CD4-positive, alpha-beta T cell treated with Interferon alpha-2 for 1 hour (primary cell): ENCODE data around the gene DGAT2.

Experiments used
- DNase-seq, 2 donors: peaks; one replicate each; pipeline ENCODE4 v3.0.0-alpha.2; 2020 to 2022

Gene DGAT2

GRCh38 chr11:75781831-75782230, 13.3 kb downstream of the DGAT2 start:
- no peak for DNase-seq

GRCh38 chr11:75782540-75783263, 14.1 kb downstream of the DGAT2 start:
- DNase-seq: no peak

- no peak for DNase-seq
Observed at GRCh38 chr11:75783416-75784084, 15.0 kb downstream of the DGAT2 start.

- no peak for DNase-seq
Observed at GRCh38 chr11:75784085-75784478, 15.5 kb downstream of the DGAT2 start.

- DNase-seq: no peak
Observed at GRCh38 chr11:75784506-75784905, 15.9 kb downstream of the DGAT2 start.

- DNase-seq: no peak
Observed at GRCh38 chr11:75785187-75785586, 16.6 kb downstream of the DGAT2 start.

GRCh38 chr11:75786101-75786736, 17.6 kb downstream of the DGAT2 start:
- no peak for DNase-seq

GRCh38 chr11:75789521-75789920, 20.9 kb downstream of the DGAT2 start:
- no peak for DNase-seq

GRCh38 chr11:75790986-75791385, 22.4 kb downstream of the DGAT2 start:
- no peak for DNase-seq

GRCh38 chr11:75792127-75792731, 23.7 kb downstream of the DGAT2 start:
- no peak for DNase-seq

- DNase-seq: no peak
Observed at GRCh38 chr11:75792997-75793800, 24.6 kb downstream of the DGAT2 start.

- no peak for DNase-seq
Observed at GRCh38 chr11:75793966-75794365, 25.4 kb downstream of the DGAT2 start.

GRCh38 chr11:75795276-75796090, 26.9 kb downstream of the DGAT2 start:
- no peak for DNase-seq

- no peak for DNase-seq
Observed at GRCh38 chr11:75796091-75796435, 27.5 kb downstream of the DGAT2 start.

GRCh38 chr11:75797116-75797515, 28.5 kb downstream of the DGAT2 start:
- no peak for DNase-seq

GRCh38 chr11:75797792-75798191, 29.2 kb downstream of the DGAT2 start:
- DNase-seq: no peak

GRCh38 chr11:75800136-75800675, 31.6 kb downstream of the DGAT2 start:
- no peak for DNase-seq

- DNase-seq: no peak
Observed at GRCh38 chr11:75800728-75801361, 32.3 kb downstream of the DGAT2 start.

- DNase-seq: peak in 1 of 2 donors; percentile 19
Observed at GRCh38 chr11:75801362-75802020, 32.9 kb downstream of the DGAT2 start.
